Dedifferentiated amniotic fluid mesenchymal stem cell (primary cell): ENCODE measurements around the gene SHD.
"Not testable (repeated sequence)": the region's sequence is repeated elsewhere in the genome, so short reads cannot be mapped to it uniquely, and the experiment has no call there.

Source experiments
- DNase-seq: peaks from one replicate; pipeline ENCODE4 v3.0.0-alpha.2; 2016; ENCODE audit errors: extremely low spot score

The SHD gene

DNA sequence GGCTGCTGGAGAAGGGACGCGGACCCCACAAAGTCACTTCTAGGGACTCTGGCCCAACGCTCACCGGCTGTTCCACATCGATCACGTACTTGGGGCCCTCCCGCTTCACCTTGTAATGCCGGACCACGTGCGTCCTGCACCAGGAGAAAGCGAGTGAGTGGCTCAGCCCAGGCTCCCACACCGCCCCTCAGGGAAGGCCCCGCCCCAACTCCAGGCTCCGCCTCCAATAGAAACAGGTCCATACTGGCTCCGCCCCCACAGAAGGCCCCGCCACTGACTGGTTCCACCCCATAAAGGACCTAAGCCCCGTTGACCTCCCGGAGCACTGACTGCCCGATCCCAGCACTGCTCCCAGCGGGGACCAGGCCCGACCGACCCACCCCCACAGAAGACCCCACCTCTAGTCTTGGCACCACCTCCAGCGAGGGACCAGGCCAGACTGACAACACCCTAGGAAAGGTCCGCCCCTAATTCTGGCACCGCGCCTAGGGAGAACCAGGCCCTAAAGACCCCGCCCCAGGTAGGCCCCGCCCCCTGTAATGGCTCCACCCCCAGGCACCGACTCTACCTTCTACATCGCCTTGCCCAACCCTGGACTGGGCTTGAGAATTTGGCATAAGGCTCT is 48.3 kb downstream of the SHD start:
- DNase-seq: no peak

DNA sequence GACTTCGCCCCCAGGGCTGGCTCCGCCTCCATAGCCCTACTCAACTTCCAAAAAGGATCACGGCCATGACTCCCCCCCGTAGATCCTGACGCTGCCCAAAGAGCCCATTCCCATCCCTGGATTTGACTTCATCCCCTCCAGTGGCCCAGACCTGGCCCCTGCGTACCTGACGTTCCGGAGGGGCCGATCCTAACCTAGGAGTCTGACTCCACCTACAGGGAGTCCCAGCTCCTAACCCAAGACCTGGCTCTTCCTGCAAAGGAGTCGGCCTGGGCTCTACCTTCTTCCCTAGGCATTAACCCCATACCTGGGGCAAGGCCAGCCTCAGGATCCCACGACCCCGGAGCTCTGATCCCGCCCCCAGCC is 48.8 kb downstream of the SHD start:
- DNase-seq: no peak

DNA sequence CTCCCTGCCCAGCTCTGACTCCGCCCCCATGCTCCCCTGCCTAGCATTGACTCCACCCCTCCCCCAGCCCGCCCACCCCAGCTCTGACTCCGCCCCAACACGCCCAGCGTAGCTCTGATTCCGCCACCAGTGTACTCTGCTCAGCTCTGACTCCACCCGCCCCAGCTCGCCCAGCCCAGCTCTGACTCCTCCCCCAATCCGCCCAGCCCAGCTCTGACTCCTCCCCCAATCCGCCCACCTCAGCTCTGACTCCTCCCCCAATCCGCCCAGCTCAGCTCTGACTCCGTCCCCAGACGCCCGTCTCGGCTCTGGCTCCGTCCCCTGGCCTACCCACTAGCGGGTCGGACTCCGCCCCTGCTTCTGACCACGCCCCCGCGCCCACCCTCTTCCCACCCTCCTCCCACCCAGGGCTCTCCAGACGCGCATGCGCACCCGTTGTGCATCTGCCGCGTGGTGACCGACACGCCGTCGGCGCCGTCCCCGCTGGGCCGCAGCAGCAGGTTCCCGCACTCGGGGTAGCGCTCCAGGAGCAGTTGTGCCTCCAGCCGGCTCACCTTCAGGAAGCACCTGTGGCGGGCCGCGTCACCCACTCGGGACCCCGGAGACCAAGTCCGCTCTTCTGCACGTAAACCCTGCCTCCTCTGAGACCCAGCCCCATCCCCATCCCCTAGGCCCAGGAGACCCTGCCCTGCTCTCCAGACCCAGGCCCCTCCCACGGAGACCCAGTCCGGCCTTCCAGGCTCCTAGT is 49.4 kb downstream of the SHD start:
- DNase-seq: peak; percentile 86

DNA sequence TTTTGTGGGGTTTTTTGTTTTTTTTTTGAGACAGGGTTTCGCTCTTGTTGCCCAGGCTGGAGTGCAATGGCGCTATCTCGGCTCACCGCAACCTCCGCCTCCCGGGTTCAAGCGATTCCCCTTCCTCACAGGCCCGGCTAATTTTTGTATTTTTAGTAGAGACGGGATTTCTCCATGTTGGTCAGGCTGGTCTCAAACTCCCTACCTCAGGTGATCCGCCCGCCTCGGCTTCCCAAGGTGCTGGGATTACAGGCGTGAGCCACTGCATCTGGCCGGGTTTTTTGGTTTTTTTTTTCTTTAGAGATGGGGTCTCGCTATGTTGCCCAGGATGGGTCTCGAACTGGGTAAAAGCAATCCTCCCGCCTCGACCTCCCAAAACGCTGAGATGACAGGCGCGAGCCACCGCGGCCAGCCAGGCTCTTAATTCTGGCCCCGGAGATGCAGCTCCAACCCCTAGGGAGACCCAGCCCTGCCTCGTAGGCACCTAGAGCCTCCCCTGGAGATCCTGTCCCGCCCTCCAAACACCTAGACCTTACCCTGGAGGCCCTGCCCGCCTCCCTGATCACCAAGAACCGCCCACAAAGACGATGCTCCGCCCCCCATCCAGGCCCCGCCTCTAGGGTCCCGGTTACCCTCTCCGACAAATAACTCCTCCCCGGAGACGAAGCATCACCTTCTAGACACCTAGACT is 50.1 kb downstream of the SHD start:
- DNase-seq: not testable (repeated sequence)

DNA sequence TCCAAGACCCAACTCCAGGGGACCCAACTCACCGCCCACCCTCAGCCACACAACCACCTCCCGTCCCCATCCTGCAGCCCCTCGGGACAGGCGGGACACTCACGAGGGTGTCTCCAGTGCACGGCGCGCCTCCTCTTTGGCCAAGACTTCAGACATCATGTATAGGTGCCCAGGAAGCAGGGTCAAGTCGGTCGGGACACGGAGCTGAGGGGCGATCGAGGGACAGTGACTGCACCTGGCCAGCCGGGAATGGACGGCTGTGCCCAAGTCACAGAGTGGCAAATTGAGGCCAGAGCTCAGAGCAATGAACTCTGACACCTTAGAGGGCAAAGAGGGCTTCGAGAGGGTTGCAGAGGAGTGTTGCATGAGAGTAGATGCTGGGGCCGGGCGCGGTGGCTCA is 50.8 kb downstream of the SHD start:
- no peak for DNase-seq

DNA sequence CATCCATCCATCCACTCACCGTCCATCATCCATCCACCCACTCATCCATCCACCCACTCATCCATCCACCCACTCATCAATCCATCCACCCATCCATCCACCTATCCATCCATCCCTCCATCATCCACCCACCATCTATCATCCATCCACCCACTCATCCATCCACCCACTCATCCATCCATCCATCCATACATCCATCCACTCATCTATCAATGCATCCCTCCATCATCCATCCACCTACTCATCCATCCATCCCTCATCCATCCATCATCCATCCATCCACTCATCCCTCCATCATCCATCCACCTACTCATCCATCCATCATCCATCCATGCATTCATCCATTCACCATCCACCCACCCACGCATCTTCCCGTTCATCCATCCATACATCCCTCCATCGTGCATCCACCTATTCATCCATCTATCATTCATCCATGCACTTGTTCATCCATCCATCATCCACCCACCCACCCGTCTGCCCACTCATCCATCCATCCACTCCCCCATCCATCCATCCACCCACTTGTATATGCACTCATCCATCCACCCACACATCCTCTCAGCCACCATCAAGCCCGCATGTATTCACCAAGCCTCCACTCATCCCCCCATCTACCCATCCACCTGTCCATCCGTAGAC is 56.0 kb downstream of the SHD start:
- DNase-seq: no peak

DNA sequence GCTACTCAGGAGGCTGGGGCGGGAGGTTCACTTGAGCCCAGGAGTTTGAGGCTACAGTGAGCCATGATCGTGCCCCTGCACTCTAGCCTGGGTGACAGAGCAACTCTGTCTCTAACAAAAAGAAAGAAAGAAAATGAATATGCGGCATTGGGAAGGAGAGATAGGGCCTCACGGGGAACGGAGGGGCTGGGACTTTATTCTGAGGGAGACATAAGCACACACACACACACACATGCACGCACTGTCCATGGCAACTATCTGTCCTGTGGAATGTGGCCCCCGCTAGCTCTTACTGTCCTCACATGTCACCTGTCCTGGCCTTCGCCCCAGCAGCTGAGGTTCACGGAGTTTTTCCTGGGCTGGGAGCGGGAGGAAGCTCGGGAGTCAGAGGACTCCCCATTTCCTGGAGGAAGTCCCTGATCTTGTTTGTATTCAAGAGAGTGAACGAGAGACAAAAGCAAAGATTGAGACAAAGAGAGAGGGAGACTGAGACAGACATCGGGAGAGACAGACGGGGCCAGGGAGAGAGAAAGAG is 58.9 kb downstream of the SHD start:
- no peak for DNase-seq

DNA sequence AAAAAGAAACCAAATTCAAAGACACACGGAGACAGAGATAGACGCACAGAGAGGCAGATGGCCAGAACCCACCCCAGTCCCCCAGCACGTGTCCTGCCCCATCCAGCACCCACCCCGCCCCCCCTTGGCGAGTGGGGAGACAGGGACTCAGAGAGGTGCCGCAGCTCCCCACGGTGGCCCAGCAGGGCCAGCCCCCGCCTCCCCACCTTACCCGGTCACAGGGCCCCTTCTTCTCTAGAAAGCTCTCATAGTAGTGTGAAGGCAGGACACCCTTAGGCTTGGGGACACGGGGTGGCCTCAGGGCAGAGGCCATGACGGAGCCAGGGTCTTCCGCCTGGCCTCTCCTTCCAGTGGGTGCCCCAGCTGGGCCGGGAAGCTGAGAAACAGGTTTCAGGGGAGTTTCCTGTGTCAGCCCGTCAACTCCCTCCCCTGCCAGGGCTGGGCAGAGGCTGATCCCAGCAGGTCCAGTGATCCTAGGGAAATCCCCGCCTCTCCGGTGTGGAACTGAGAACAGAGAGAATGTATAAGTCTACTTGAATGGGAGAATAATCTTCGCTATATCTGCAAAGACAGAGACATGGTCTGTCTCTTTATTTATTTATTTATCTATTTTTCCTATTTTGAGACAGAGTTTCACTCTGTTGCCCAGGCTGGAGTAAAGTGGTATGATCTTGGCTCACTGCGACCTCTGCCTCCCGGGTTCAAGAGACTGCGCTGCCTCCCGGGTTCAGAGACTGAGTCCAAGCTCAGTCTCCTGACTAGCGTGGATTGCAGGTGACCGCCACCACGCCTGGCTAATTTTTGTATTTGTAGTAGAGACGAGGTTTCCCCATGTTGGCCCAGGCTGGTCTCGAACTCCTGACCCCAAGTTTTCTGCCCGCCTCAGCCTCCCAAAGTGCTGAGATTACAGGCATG is 59.6 kb downstream of the SHD start, which contains the start of gene STAP2:
STAP2 (minus strand) TSS at position 387 of the 915 bp plus-strand sequence; CDS start at position 313, 74 bp downstream.
- no peak for DNase-seq
